GM18907 (cell line): ENCODE measurements around the gene ST7.
"Not testable (repeated sequence)": the region's sequence is repeated elsewhere in the genome, so short reads cannot be mapped to it uniquely, and the experiment has no call there.

Experiments
- ATAC-seq: cut with Tn5 transposase; IDR thresholded peaks from one replicate; pipeline ENCODE4 v1.9.1; 2021; ENCODE audit warnings: mild to moderate bottlenecking, moderate library complexity; ENCODE audit not compliant: unreplicated experiment

ST7 gene

DNA sequence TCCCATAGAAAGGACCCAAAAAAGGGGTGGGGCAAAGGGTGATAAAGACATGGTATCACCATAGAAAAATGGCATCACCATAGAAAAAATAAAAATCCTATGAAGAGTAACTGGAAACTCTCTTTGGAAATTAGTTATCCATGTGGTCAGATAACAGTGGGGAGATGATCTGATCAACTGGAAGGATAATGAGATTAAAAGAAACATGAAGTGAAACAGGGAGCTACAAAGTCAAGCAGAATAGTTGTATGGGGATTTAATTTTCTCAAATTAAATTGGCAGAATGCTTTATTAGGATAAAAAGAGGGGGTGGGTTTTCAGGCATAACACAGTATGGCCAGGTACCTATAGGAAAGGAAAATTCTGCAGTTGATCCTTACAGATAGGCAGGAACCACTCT lies 258.3 kb downstream of the ST7 start:
- ATAC-seq = no peak

DNA sequence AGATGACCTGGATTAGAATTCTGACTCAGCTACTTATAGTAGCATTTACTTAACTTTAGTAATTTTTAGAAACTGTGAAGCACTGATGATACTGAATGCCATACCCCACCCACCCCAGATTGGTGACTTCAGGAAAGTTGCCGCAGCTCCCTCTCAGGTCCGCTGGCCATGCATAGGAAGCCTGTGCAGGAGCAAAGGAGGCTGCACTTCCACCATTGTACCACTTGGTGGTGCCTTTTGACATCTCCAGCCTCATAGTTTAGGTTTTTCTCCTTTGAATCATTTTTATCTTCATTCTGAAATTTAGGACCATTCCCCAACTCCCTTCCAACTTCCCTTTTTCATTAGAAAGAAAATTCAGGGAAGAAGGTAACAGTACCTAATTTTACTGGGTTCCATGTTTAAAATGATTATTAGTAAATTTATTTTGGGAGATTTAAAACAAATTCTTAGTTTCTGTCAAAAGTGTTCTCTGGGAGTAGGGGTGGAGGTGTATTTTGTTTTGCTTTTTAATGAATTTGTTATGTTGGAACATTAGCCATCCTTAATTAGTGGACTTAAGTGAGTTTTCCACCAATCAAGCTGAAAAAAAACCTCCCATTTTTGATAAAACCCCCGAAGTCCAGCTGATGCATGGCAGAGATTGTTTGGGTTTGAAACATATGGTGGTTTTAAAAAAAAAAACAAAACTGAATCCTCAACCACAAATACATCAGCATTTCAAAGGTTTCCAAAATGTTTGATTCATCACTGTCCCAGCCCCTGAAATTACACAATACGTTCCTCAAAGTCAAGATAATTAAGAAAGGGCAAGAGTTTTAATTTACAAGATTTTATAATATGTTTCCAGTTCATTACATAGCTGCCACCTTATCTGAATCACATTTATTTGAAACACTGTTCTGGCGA lies 259.9 kb downstream of the ST7 start:
- ATAC-seq = peak; percentile 82

DNA sequence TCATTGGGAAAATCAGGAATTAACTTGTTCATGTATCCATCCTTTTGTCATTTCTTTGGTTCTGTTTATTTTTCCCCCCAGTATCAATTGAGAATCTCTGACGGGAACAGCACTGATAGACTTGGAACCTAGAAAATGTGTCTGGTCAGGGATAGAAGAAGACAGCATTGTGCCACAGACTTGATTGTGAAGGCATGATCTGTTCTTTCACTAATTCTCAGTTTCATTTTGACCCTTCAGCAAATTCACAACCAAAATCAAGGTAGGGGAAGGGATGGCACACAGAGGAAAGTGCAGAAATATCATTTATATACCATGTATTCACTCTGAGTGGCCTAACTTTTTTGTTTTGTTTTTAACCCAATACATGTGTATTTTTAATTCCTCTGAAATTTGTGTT lies 262.7 kb downstream of the ST7 start:
- ATAC-seq = no peak

- no peak for ATAC-seq
These were observed 263.3 kb downstream of the ST7 start for GRCh38 chr7:117216436-117217069.

DNA sequence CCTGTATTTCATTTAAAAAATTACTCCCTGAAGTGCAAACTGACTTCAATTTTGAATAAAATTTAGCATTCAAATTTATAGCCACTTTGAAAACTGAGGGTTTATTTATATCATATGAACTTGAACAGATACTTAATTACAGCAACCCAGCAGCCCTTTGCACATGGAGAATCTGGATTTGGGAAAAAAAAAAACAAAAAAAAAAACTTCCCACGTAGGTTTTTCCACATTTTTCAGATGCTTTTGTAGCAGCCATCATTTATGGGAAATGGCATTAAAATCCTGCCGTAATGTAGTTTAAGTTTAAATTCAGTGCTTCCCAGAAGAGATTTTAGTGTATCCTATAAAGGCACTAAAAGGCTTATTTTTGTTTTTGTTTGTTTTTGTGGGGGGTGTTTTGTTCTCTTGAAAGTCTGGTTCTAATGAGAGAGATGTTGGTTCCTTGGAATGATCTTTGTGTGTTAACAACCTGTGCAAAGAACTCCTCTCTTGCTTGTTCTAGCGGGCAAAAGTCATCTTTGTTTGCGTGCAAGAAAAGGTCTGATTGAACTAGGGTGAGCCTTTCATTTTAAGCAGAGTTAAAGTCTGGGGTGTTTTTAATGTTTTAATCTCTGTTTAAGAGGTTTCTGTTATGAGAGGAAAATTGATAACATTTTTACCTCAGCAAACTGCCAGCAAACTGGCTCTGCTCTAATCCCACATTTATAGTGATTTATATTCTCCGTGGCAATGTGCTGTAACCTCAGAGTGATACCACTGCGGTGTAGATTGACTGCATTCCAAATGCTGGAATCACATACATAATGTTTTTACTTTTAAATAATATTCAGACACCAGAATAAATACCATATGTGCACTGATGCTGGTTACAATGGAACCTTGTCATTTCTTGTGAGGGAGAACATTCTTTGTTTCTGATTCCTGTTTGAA lies 264.1 kb downstream of the ST7 start:
- no peak for ATAC-seq

DNA sequence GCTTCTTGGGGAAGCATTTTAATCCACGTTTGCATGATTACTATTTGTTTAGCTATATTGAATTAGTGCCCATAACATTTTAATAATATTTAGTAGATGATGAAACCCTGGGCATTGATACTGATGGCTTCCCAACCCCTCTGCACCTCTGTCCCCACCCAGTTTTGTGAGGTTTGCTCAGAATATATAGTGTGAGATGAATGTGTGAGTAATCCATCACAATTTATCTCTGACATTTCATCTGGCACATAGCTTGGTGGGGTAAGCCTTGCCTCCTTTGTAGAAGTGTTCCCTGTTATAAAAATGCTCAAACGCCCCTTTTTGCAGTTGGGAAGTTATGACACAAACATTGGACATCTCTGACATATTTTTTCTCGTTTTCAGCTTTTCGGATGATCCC lies 265.4 kb downstream of the ST7 start:
- ATAC-seq = no peak

DNA sequence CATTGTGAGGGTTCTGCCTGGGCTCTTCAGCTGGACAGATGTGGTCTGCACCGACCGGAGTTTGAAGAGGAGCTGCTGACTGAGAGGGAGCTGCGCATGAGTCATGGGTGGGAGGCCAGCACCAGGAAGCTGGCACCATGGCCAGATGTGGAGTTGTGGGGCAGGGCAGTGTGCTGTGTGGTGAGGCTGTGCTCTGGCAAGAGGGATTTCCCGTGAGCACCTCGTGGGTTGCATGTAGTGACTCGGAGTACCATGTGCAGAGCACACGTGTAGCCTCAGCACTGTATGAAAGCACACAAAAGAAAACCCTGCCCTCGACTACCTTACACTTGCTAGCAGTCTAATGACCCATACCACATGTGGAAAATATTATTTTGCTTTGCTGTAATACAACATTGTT lies 266.2 kb downstream of the ST7 start:
- peak; percentile 47 for ATAC-seq

DNA sequence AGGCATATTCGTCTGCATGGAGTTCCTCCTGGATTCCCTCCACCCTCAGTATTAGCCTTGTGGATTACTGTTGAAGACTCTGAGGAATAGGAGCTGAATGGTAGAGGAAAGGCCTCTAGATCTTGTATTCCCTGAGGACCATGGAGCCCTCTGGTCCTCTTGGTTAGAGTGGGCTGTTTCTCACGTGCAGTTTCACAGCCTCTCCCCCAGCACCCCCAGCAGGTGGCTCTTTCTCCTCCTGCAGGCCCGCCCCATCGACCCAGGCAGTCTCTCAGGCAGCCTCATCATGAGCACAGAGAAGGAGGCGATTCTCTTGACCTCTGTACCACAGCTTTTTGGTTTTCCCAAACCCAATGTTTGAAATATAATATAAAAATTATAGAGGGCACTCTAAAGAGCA lies 267.5 kb downstream of the ST7 start:
- ATAC-seq = no peak

- no peak for ATAC-seq
These were observed 272.2 kb downstream of the ST7 start for GRCh38 chr7:117225536-117225935.

- no peak for ATAC-seq
These were observed 273.8 kb downstream of the ST7 start for GRCh38 chr7:117227091-117227490.

DNA sequence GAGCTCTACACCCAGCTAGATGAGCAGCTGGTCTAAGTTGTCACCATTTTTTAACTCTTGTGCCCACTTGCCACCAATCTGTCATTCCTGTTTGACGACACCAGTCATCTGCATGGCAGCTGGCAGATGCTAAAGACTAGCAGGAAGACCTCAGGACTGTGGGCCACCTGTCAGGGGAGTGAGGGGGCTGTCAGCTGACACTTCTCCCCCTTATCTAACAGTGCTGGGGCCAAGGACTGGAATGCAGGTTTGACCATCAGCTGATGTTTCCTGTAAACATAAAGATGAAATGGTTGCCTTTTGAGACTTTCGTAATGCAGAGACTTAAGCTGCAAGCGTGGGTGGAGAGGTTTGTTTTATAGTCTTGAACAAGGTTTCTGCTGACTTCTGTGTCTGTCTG lies 276.0 kb downstream of the ST7 start:
- no peak for ATAC-seq

GRCh38 chr7:117230276-117231046 lies 277.2 kb downstream of the ST7 start:
- ATAC-seq = peak; percentile 80

- ATAC-seq = no peak
These were observed 277.7 kb downstream of the ST7 start for GRCh38 chr7:117231047-117231359.

DNA sequence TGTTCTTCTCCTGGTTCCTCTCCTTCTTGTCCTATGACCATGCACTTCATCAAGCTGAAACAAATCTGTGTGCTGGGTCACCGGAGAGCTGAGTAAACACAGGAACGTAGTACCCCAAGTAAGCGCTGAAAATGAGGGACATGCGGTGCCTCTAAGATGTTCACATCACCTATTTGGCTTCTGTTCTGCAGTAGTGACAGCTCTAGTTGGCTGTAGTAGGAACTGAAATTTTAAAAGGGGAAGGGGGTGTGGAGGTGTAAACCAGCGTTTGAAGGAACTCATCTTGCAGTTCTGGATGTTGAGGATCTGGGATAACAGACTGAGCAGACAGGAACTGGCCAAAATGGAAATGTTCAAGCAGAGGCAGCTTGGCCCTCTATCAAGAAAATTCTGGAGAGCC lies 284.3 kb downstream of the ST7 start:
- ATAC-seq = no peak

DNA sequence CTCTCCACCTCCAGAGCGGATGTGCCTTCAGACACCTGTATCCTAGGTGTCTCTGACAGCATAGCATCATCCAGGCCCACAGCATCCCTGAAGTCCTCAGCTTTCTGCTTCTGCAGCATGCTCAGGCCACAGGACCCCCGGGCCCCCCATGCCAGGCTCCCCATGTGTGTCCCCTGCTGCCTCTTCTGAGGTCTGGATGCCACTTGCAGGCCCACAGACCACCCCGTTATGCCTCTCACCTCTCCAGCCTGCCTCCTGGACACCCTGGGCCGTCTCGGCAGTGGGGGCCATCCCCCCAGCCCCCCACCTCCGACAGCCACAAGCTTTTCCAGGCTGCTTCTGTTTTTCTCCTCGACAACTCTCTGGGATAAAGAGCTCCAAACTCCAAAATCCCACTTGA lies 285.2 kb downstream of the ST7 start:
- ATAC-seq = no peak

DNA sequence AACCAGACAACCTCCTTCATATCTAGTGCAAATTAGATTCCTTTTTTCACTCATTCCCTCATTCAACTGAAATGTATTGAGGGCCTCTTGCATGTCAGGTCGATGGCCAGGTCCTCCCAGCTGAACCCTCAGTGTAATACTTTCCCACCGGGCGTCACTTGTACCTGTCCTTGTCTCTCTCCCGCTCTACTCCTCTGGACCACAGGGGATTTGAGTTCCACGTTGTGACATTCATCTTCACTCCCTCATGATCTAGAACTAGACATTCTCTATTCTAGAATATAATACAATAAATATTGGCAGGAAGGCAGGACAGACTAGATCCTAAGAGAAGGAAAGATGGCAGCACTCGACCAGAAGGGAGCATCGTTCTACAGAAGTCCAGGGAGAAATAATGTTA lies 285.6 kb downstream of the ST7 start:
- ATAC-seq = no peak

GRCh38 chr7:117241088-117241487 lies 287.8 kb downstream of the ST7 start:
- ATAC-seq = no peak

DNA sequence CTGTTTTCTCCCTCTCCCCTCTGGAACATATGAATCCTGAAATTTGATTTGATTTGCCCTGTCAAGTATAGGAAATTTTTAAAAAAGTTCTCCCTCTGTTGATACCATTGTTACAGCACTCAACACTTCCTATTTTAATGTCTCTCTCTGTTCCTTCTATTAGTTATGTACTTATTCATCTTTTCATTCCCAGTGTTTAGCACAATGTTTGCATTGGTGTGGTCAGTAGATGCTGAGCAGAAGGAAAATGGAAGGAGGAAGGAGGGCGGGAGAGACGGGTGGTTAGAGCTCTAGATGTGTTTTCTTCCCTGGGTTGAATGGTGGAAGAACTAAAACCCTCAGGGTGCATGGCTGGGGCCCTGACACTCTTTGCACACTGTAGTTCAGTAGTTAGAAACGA lies 290.1 kb downstream of the ST7 start:
- ATAC-seq = no peak

DNA sequence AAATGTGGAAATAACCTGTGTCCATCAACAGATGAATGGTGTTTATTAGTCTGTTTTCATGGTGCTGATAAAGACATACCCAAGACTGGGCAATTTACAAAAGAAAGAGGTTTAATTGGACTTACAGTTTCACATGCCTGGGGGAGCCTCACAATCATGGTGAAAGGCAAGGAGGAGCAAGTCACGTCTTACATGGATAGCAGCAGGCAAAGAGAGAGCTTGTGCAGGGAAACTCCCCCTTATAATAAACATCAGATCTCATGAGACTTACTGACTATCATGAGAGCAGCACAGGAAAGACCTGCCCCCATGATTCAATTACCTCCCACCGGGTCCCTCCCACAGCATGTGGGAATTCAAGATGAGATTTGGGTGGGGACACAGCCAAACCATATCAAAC lies 292.4 kb downstream of the ST7 start:
- ATAC-seq = not testable (repeated sequence)

DNA sequence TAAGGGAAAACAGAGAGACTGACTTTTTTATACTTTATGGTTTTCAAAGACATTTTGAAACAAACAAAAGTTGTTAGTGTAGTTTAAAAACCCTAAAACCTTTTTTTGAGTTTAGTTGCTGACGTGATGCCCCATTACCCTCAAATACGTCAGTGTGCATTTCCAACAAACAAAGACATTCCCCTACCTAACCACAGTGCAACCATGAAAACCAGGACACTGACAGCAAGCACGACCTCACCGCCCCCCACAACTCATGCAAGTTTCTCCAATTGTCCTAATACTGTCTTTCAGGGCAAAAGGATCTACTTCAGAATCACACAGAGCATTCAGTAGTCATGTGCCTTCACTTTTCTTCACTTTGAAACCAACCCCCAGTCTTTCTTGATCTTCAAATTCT lies 294.5 kb downstream of the ST7 start:
- ATAC-seq = no peak

GRCh38 chr7:117248829-117249228 lies 295.5 kb downstream of the ST7 start:
- no peak for ATAC-seq
